ENCODE results near the gene KIAA1958. TPM values are rescaled to one million over a fixed set of nuclear protein-coding genes. Genes with fewer than 3 reads are reported as not detected.

KIAA1958 gene
- total and polyA plus RNA-seq, 9 donors = 5.7 to 40.3 (median 24.1) TPM

DNA sequence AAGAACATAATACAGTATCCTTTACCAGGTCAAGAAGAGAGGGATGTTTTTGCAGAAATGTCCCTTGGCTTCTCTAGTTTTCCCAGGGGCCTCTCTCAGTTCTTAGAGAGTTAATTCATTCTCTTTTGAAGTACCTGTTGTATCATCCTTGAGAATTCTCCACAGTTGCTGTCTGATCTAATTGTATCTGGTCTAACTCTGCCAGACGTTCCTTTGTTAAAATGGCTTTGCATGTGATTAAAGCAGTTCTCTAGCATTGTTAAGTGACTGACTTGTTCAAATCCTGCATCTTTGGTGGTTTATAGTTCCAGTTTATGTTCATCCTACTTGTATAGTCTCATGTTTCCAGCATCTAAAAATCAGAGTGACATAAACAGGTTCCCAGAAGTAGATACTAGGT is 65.0 kb downstream of the KIAA1958 start:
- H3K4me3 ChIP-seq = no peak overlapping the region
- intact Hi-C loops (cut with DNase I) = no loop called here
- H3K27ac ChIP-seq = no peak overlapping the region
- no peak for DNase-seq
- no peaks in the 10 kb centered on the region for H3K27me3 ChIP-seq
- peaks cover 15% of the 10 kb centered on the region for H3K4me1 ChIP-seq (ENCODE audit: insufficient read depth)
- 74 to 76% (median 76%) methylated on average over 1 of the region's 1 CpG for WGBS, 3 donors
- no peaks in the 10 kb centered on the region for H3K36me3 ChIP-seq
- H3K9me3 ChIP-seq = no peaks in the 10 kb centered on the region
- TF ChIP-seq EP300 (IDR thresholded peaks at IDR 0.05) (no peak), POLR2A (IDR thresholded peaks at IDR 0.05) (no peak)
- TF ChIP-seq, protein P1, sequence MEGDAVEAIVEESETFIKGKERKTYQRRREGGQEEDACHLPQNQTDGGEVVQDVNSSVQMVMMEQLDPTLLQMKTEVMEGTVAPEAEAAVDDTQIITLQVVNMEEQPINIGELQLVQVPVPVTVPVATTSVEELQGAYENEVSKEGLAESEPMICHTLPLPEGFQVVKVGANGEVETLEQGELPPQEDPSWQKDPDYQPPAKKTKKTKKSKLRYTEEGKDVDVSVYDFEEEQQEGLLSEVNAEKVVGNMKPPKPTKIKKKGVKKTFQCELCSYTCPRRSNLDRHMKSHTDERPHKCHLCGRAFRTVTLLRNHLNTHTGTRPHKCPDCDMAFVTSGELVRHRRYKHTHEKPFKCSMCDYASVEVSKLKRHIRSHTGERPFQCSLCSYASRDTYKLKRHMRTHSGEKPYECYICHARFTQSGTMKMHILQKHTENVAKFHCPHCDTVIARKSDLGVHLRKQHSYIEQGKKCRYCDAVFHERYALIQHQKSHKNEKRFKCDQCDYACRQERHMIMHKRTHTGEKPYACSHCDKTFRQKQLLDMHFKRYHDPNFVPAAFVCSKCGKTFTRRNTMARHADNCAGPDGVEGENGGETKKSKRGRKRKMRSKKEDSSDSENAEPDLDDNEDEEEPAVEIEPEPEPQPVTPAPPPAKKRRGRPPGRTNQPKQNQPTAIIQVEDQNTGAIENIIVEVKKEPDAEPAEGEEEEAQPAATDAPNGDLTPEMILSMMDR (IDR thresholded peaks at IDR 0.05) = no peak

DNA sequence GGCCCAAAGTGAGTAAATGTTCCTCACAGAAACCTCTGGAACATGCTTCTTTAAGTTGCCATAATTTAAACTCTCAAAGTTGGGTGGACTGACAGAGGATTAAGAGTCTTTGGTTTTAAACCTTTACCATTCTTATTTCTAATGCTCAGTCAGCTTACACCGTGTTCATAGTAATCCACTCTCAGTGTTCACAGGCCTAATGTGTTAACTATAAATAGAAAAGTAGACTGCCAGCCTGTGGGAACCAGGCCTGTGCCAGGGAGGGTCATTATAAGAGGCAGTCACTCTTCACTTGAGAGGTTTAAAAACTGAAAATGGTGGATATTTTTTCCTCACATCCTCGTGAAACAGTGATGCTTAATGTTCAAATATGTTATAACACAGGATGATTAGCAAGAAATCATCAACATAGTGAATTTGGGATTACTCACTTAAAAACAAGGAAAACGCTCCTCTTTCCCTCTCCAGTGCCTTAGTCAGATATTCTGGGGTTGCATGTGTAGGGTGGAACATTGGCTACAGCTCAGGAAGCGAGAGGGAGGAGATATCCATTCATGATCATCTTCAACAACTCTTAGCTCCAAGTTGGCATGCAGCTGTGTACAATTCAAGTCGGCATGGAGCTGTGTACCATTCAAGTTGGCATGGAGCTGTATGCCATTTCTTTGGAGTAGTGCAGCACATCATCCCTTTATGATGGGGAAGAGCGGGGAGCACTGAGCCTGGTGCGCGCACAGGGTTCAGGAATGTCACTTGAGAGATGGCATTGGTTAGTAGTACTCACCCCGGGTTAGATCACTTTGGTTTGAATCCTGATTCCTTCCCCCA is 65.8 kb downstream of the KIAA1958 start:
- Histone ChIP-seq H3K9me3 (no peaks in the 10 kb centered on the region), H3K4me1 (ENCODE audit: insufficient read depth) (peaks cover 18% of the 10 kb centered on the region), H3K27ac (no peak overlapping the region), H3K36me3 (no peaks in the 10 kb centered on the region), H3K27me3 (no peaks in the 10 kb centered on the region), H3K4me3 (no peak overlapping the region)
- intact Hi-C loops (cut with DNase I) = no loop called here
- 74 to 80% (median 78%) methylated on average over 9 of the region's 9 CpGs for WGBS, 3 donors
- DNase-seq = no peak
- TF ChIP-seq, protein P1 (IDR thresholded peaks at IDR 0.05) = no peak
- TF ChIP-seq EP300 (IDR thresholded peaks at IDR 0.05) (no peak), POLR2A (IDR thresholded peaks at IDR 0.05) (no peak)

DNA sequence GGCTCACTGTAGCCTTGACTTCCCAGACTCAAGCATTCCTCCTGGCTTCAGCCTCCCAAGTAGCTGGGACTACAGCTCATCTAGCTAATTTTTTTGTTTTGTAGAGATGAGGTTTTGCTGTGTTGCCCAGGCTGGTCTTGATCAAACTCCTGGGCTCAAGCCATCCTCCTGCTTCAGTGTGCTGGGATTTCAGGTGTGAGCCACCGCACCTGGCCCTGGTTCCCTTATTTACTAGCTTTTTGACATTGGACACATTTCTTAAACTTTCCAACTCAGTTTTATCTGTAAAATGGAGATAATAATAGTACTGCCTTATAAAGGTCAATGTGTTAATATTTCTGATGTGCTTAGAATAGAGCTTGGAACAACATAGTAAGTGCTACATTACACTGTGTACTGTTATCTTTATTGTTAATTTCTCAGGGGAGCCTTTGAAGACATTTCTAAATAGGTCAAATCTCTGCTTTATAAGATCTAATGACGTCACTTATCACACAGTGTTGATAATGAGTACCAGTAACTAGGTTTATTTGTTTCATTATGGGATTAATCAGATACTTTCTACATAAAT is 66.7 kb downstream of the KIAA1958 start:
- no peak overlapping the region for H3K4me3 ChIP-seq
- H3K27ac ChIP-seq = no peak overlapping the region
- no peaks in the 10 kb centered on the region for H3K36me3 ChIP-seq
- intact Hi-C loops (cut with DNase I) = no loop called here
- peaks cover 15% of the 10 kb centered on the region for H3K4me1 ChIP-seq (ENCODE audit: insufficient read depth)
- DNase-seq = no peak
- 50 to 56% (median 54%) methylated on average over 2 of the region's 2 CpGs for WGBS, 3 donors
- TF ChIP-seq, protein P1 (IDR thresholded peaks at IDR 0.05) = no peak
- TF ChIP-seq EP300 (IDR thresholded peaks at IDR 0.05) (no peak), POLR2A (IDR thresholded peaks at IDR 0.05) (no peak)
- no peaks in the 10 kb centered on the region for H3K9me3 ChIP-seq
- no peaks in the 10 kb centered on the region for H3K27me3 ChIP-seq

DNA sequence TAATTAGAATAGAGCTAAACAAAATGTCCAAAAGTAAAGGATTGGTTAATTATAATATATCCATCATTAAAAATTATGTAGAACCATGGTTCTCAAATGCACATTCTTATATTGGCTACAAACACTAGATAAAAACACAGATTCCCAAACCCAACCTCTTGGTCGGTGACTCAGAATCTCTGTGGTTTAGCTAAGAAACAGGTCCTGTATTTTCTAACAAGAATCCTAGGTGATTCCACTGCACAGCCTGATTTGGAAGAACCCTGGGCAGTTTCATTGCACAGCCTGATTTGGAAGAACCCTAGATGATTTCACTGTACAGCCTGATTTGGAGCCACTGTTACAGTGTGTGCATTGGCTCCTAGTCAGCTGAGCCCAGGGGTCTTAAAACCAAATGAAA is 67.9 kb downstream of the KIAA1958 start:
- no peak overlapping the region for H3K27ac ChIP-seq
- peaks cover 15% of the 10 kb centered on the region for H3K4me1 ChIP-seq (ENCODE audit: insufficient read depth)
- TF ChIP-seq POLR2A (IDR thresholded peaks at IDR 0.05) = no peak
- TF ChIP-seq EP300 (IDR thresholded peaks at IDR 0.05) = no peak
- TF ChIP-seq, protein P1 (IDR thresholded peaks at IDR 0.05) = no peak
- H3K9me3 ChIP-seq = no peaks in the 10 kb centered on the region
- H3K27me3 ChIP-seq = no peaks in the 10 kb centered on the region
- H3K4me3 ChIP-seq = no peak overlapping the region
- WGBS, 3 donors = 38 to 89% (median 63%) methylated on average over 1 of the region's 1 CpG
- H3K36me3 ChIP-seq = no peaks in the 10 kb centered on the region
- no peak for DNase-seq
- intact Hi-C loops (cut with DNase I) = no loop called here
